ENCODE results near the gene HIVEP2.
"Not testable (repeated sequence)": the region's sequence is repeated elsewhere in the genome, so short reads cannot be mapped to it uniquely, and the experiment has no call there.

HIVEP2 gene

GRCh38 chr6:142945049-142945445 is at the start of gene HIVEP2:
HIVEP2 (minus strand) TSS chr6:142945176; CDS start chr6:142774738, 170,438 bp downstream.
- DNase-seq (ENCODE audit: low spot score): peak; percentile 81

- DNase-seq (ENCODE audit: low spot score): no peak
Measured at GRCh38 chr6:142993977-142994376, 49.0 kb upstream of the HIVEP2 start.

DNA sequence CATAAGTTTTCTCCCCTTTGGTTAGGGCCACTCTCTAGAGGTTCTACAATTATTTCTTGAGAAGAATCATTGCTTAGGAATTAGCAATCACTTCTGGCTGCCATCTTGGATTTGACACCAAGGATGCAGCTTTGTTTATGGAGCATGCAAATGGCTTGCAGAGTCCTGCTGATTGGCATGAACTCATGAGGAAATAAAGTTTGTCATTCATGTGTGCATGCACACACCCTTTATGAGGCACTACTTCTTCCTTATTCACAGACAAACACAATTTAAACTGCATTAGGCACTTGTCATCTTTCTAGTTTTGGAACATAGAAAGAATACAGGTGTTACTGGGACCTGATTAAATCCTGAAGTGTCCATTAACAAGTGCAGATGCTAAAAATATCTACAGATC is 42.5 kb upstream of the HIVEP2 start:
- no peak for DNase-seq (ENCODE audit: low spot score)

DNA sequence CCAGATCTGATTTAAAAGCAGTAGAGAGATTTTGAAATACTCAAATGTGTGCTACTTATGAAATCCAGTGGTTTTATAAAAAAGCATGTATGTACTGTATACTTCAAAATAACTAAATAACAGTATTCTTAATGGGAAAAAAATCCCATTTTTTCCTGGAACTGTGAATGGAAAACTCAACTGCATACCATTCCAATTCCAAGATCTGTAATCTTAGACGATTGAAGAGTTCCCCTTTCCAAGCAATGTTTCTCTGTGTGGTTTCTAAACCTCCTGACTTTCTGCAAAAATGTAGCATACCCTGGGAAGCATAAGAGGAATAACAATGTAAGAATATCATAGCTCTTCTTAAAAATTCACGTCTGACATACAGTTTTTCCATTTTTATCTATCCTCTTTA is 40.3 kb upstream of the HIVEP2 start:
- no peak for DNase-seq (ENCODE audit: low spot score)

DNA sequence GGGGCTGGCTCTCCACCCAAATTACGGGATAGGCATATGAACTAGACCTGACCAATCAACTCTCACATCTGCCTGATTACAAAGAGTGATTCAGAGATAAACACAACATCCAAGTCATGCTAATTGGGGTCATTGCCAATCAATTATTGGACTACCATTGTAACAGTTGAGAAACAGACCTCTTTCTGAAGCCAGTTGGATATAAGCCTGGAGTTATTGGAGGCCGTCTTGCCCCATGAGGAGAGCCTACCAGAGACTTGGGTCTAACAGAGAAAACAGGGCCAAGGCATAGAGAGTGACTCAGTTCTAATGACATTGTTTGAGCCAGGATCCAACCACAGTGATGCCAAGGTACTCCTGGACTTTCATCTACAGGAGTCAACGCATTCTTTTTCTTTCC is 39.4 kb upstream of the HIVEP2 start:
- DNase-seq (ENCODE audit: low spot score): no peak

DNA sequence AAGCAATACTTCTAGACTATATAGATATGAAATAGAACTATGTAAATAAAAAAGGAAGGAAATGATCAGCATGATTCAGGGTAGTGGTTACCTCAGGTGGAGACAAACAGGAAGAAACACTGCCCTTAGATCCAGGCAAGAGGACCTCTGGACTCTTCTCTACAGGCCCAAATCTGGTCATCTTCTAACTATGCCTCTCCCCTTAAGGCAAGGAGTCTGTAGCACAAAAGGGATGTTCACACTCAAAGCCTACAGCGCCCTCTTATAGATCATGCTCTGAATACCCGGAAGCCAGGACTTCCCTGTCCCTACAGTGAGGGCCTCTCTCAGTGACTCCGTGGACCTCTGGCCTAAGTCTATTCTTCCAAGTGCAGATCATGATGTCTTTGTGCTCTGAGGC is 30.4 kb upstream of the HIVEP2 start:
- DNase-seq (ENCODE audit: low spot score): no peak

GRCh38 chr6:142970941-142971340 is 26.0 kb upstream of the HIVEP2 start:
- DNase-seq (ENCODE audit: low spot score): not testable (repeated sequence)

DNA sequence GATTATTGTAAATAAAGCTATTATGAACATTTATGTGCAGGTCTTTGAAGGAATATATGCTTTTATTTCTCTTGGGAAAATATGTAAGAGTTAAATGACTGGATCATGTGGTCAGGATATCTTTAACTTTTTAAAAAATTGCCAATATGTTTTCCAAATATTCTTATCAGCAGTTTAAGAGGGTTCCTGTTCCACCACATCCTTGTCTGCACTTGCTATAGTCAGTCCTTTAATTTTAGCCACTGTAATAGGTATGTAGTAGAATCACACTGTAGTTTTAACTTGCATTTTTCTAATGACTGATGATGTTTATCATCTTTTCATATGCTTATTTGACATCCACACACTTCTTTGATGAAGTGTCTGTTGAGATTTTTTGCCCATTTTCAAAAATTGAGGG is 23.6 kb upstream of the HIVEP2 start:
- no peak for DNase-seq (ENCODE audit: low spot score)

DNA sequence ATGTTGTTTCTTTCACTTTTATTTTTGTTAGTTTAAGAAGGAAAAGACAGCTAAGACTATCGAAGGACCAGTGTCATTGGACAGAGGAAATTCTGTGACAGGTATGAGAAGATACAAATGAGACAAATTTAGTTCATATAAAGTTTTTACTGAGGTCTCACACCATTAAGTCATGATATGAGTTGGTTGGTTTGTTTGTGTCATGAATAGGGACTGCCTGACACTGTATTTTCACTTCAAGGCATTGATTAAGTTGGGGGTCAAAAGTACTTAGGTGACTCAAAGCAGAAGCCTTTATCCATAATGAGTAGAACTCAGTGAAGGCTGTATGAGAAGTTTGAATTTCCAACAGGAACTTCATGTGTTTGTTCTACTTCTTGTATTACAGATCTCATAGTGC is 21.3 kb upstream of the HIVEP2 start:
- no peak for DNase-seq (ENCODE audit: low spot score)

GRCh38 chr6:142965164-142965563 is 20.2 kb upstream of the HIVEP2 start:
- DNase-seq (ENCODE audit: low spot score): no peak

DNA sequence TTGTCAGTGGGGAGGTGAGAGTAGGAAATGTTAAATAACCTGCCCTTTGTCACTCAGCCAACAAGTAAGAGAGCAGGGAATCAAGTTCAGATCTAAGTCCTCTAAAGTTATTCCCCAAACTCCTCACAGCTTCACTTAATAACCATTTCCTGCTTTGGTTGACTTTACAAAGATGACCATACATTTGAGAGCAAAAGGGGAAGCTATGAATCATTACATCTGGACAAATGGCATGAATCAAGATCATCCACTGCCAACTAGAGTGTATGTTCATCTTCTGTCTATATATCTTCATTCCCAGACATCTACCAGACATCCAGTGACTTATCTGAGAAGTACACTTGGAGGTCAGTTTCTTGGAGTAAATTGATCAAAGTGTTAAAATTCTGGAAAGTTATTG is 15.1 kb upstream of the HIVEP2 start:
- no peak for DNase-seq (ENCODE audit: low spot score)

- no peak for DNase-seq (ENCODE audit: low spot score)
Measured at GRCh38 chr6:142958343-142958742, 13.4 kb upstream of the HIVEP2 start.

DNA sequence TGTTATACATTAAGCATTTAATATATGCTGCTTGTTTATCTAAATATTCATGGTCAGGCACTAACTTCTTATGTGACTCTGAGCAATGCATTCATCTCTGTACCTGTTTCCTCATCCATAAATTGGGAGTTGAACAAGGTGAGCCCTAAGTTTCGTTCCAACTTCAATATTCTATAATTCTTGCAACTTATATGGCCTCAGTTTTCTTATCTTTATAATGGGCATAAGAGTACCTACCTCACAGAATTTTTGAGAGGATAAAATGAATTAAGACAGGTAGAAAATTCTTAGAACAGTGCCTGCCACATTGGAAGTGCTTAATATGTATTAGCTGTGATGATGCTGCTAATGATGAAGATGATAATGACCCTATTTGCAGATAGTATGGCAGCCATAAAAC is 11.8 kb upstream of the HIVEP2 start:
- no peak for DNase-seq (ENCODE audit: low spot score)

DNA sequence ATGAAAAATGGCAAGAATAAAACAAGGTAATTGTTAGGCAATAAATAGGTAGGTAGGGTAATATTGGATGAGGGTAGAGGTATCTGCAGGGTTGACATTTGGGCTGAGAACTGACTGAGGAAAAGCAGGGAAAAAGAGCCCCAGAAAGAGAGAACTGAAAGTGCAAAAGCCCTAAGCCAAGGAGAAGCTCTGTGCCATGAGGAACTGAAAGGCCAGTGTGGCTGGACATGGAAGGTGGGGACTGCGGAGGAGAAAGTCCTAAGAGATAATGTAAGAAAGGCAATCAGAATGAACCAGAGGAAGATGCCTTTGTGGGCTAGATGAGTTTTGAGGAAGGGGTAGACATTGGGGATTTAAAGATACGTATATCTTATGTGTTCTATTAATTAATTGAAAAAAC is 9.9 kb upstream of the HIVEP2 start:
- DNase-seq (ENCODE audit: low spot score): no peak

DNA sequence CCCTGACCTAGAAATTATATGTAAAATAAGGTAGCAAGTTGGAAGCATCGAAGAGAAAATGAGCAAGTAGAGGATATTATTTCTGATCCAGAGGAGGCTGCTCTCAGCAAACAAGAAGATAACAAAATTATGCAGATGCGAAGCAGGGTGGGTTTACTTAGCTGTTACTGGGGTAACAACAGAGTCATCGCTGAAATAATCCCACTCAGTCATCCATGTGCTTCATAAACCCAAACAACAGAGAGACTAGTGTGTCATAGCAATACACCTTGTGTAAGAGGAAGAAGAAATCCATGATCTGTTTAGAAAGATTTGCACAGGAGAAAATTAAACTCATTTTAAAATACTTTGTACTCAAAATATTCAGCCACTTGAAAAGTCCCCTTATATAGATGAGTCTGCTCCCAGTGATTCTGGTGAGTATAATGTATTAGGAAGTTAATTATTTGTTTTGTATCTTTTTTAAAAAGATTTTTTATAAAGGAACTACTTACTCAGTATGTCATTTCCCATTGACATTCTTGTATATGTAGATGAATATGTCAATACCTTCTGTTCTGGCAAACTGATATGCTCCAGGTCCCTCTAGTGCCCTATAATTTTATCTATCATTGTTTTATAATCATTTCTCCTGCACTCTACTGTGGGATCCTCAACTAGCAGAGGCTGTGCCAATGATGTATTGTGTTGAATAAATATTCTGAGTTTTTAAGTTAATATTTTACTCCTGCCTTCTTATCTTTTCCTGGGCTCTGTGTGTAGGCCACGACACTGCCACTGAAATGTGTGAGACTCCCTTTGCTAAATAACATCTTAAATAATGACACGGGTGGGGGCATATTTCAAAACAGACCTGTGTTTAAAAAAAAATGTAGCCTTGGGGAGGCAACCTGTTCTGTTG is 8.6 kb upstream of the HIVEP2 start:
- no peak for DNase-seq (ENCODE audit: low spot score)

- no peak for DNase-seq (ENCODE audit: low spot score)
Measured at GRCh38 chr6:142952614-142953013, 7.6 kb upstream of the HIVEP2 start.

DNA sequence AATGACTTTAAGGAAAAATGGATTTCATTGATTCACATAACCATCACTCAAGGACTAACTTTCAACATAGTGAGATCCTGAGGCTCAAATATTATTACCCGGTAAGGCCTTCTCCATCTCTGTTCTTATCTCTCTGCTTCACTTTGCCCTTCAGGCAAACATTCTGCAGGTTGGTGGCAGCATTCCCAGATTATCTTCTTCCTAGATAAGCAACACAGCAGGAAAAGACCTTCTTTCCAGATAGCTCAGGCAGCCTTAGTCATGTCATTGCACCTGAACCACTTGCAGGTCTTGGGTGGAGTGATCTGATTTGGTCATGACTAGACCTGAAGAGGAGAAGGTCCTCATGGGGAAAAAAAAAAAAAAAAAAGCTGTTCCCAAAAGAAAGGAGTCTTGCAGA is 5.3 kb upstream of the HIVEP2 start:
- DNase-seq (ENCODE audit: low spot score): no peak

- peak; percentile 65 for DNase-seq (ENCODE audit: low spot score)
Measured at GRCh38 chr6:142947714-142948480, 2.9 kb upstream of the HIVEP2 start.

- peak; percentile 75 for DNase-seq (ENCODE audit: low spot score)
Measured at GRCh38 chr6:142946924-142947713, 2.1 kb upstream of the HIVEP2 start.

DNA sequence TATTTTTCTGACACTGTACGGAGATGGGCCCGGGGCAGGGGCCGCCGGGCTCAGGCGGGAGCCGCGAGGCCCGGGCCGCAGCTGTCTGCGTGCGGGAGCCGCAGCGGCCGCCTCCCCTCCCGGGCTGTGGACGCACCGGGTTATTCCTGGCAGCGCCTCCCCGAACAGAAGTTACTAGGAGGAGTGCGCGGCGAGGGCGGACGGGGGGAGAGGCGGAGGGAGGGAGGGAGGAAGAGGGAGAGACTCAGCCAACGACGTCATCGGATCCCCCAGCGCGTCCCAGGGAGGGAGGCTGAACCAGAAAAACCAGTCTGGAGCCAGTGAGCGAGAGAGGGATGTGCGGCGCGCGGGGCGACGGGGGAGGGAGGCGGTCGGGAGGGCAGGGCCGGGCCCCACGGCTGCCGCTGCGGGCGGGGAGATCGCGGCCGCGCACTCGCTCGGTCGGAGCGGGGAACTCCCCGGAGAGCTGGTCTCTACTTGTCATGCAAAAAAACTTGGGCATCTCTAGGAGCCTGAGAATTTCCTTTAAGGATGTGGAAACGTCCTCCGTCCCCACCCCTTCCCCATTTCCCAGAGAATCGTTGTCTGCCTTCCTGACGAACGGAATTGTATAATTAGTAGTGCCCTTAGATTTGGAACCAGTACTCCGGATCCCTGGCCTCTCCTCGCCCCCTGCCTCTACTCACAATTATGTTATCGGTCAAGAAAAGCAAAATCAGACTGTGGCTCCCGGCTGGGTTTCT is 1.4 kb upstream of the HIVEP2 start:
- DNase-seq (ENCODE audit: low spot score): peak; percentile 92

DNA sequence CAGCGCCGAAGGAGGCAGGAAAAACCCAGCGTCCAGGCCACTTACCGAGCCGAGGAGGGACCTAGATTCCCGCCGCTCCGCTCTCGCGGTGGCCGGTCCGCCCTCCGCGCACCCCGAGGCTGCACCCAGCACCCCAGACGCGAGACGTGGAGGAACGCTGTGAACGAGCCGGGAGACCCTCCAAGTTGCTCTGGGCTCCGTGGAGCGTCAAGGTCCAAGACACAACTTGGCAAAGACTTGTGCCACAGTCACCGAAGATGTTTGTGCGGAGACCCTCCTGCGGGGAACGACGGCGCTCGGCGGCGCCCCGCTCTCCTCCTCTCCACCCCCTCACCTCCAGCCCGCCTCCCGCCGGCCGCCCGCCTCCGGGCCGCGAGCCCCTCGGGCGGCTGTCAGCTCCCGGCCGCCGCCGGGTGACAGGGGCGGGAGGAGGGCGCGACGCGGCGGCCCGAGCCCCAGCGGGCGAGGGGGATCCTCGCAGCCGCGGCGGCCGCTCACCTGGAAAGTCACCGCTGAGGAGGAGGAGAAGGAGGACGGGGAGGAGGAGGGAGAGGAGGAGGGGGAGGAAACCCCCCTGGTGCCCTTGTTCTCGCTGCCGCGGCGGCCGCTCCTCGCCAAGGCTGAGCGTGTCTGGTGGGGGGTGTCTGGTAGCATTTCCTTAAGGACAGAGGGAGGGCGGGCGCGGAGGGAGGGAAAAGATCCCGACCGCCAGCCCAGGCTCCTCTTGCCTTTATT is 637 bp upstream of the HIVEP2 start:
- peak; percentile 38 for DNase-seq (ENCODE audit: low spot score)
